Gastrocnemius medialis (tissue), 4 donors: ENCODE measurements around the gene IRF2. TPM values are rescaled to one million over a fixed set of nuclear protein-coding genes. Genes with fewer than 3 reads are reported as not detected.

Experiments
- ATAC-seq, 2 donors: fragments of 150-250 bp; one replicate each; pipeline ENCODE4 v1.9.1; 2016
- DNase-seq, 2 donors: peaks; one replicate each; pipeline ENCODE4 v3.0.0-alpha.2; 2019
- H3K27ac ChIP-seq, 4 donors: fragments of 200-600 bp; sonication (generic); 1 replicate in 1 of 4; 2 replicates in 3 of 4; pipeline ENCODE4 v1.5.1; 2016 to 2018; ENCODE audit warnings: mild to moderate bottlenecking in 2 of 4, moderate library complexity in 1 of 4
- H3K27me3 ChIP-seq, 3 donors: fragments of 200-600 bp; sonication (generic) in 2 of 3; 1 replicate in 1 of 3; 2 replicates in 2 of 3; pipeline versions ENCODE4 v1.5.1 to v1.6.0; 2016 to 2019; ENCODE audit warnings: mild to moderate bottlenecking in 1 of 3, moderate library complexity in 1 of 3
- H3K36me3 ChIP-seq, 2 donors: fragments of 200-600 bp; sonication (generic) in 1 of 2; one replicate each; pipeline ENCODE4 v1.5.1; 2017 to 2018
- H3K4me1 ChIP-seq, 2 donors: fragments of 200-600 bp; sonication (generic) in 1 of 2; one replicate each; pipeline ENCODE4 v1.5.1; 2016 to 2017; ENCODE audit warnings: mild to moderate bottlenecking in 2 of 2
- H3K4me3 ChIP-seq, 4 donors: fragments of 200-600 bp; sonication (generic) in 3 of 4; 1 replicate in 1 of 4; 2 replicates in 3 of 4; pipeline ENCODE4 v1.5.1; 2016 to 2019; ENCODE audit warnings: mild to moderate bottlenecking in 2 of 4
- H3K9me3 ChIP-seq, 3 donors: fragments of 200-600 bp; sonication (generic) in 2 of 3; 1 replicate in 1 of 3; 2 replicates in 2 of 3; pipeline ENCODE4 v1.5.1; 2016 to 2019
- CTCF ChIP-seq, 5 experiments: fragments of 450-650 bp in 3 of 5; fragments of 200-600 bp in 2 of 5; sonication (generic) in 2 of 5; IDR thresholded peaks in 4 of 5; conservative IDR thresholded peaks in 1 of 5; 1 replicate in 4 of 5; 2 replicates in 1 of 5; pipeline ENCODE4 v1.5.1; 2016 to 2019; ENCODE audit warnings: antibody characterized with exemption in 5 of 5, mild to moderate bottlenecking in 3 of 5, moderate library complexity in 3 of 5
- POLR2A ChIP-seq, 2 donors: fragments of 450-650 bp; IDR thresholded peaks; one replicate each; pipeline ENCODE4 v1.6.1; 2017; ENCODE audit warnings: antibody characterized with exemption in 2 of 2, mild to moderate bottlenecking in 2 of 2, moderate library complexity in 2 of 2
- in situ Hi-C, 4 donors: fragments of 200-750 bp; cut with MboI; loops; one replicate each; pipeline versions ENCODE4 v1.15.0 to v1.8.0; 2017; ENCODE audit warnings: low sequenced_read_pairs in 4 of 4
- intact Hi-C: fragments of 100-400 bp; cut with DNase I; formaldehyde crosslinking; loops from one replicate; pipeline ENCODE4 v1.15.1; 2023; ENCODE audit warnings: low total_unique reads
- total RNA-seq, 4 donors: library from RNA; depleted of rRNA; stranded (reverse); fragments of >200 nt; gene quantifications; one replicate each; pipeline versions ENCODE4 v1.1.0 to v1.2.3, GENCODE V29; 2016

IRF2 gene
- total RNA-seq, 4 donors from 2014 or later: 20.9 to 37.1 (median 32.8) TPM

DNA sequence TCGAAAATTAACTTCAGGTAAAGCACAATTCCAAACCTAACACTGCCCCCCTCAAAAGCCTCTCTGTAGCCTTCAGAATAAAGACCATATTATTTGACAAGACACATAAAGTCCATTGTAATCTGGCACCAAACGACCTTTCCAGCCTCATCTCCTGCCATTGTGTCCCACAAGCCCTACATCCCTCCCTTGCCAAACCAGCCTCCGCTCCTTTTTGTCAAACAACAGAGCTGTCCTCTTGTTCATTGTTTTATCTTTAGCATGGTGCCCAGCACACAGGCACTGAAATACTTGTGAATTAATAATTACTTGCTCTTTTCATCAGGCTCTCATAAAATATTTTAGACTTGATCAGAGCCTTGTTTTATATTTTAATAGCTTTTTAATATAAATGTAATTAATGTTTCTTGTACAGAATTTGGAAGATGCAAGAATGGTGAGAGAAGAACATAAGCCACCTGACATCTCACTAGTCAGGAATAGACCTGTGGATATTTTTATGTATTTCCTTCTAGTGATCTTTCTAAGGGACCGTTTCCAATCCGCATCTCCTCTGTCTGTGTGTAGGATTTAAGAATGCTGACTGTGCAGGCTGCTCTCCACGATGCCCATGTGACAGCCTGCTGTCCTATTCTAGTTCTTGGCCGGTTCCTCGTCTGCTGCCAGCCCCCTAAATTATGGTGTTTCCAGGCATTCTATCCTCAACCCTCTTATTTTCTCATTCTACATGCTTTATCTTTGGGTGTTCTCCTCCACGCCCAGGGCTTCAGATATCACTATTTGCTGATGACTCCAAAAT, 3.0 kb upstream of the IRF2 start:
- DNase-seq (no peak), ATAC-seq (no peak)
- TF ChIP-seq POLR2A (IDR thresholded peaks at IDR 0.05) (no peak), CTCF (IDR thresholded peaks at IDR 0.05 in 4 of 5, conservative IDR thresholded peaks at IDR 0.05 in 1 of 5) (no peak)
- no peak overlapping the region for H3K4me3 ChIP-seq
- H3K27ac ChIP-seq: peak overlapping the region; percentile 46 to 100 (median 98)
- H3K27me3 ChIP-seq: no peaks in the 10 kb centered on the region
- H3K9me3 ChIP-seq: no peaks in the 10 kb centered on the region
- in situ Hi-C loops (loop anchor here in 1 of 4 donors (10.0 kb wide), 2 partner anchors 57 to 83 kb away; no protein-coding TSS in a partner anchor), intact Hi-C loops (loop anchor here (5.0 to 10.0 kb wide), 2 partner anchors 210 to 347 kb away; partner anchors contain the start of gene ACSL1)
- H3K4me1 ChIP-seq: peaks cover 25 to 27% of the 10 kb centered on the region in 2 donors
- H3K36me3 ChIP-seq: no peaks in the 10 kb centered on the region

DNA sequence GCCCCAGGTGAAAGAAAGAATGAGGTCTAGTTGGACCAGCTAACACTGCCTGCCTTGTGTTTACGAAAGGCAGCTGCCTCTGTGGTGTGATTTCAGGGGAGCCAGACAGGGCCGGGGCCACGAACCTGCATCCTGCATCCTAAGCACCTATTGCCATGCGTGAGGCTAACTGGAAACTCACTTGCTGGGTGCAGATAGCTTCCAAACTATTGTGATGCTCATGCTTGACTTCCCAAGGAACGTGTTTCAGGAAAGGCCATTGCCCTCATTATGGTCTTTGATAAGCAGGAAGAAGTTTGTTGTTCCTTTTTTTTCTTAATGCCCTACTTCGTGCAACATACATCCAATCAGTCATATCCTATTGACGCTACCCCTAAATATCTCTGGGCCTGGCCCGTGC, 2.3 kb upstream of the IRF2 start:
- H3K27me3 ChIP-seq: no peaks in the 10 kb centered on the region
- peak overlapping the region; percentile 96 to 100 (median 98) for H3K27ac ChIP-seq
- peaks cover 32 to 33% of the 10 kb centered on the region in 2 donors for H3K4me1 ChIP-seq
- intact Hi-C loops: loop anchor here (5.0 to 10.0 kb wide), 2 partner anchors 209 to 348 kb away; partner anchors contain the start of gene ACSL1
- H3K4me3 ChIP-seq: peak overlapping the region in 1 of 4 donors; percentile 14
- in situ Hi-C loops: loop anchor here in 1 of 4 donors (10.0 kb wide), 2 partner anchors 58 to 82 kb away; no protein-coding TSS in a partner anchor
- ATAC-seq (no peak), DNase-seq (no peak)
- no peak for TF ChIP-seq CTCF (IDR thresholded peaks at IDR 0.05 in 4 of 5, conservative IDR thresholded peaks at IDR 0.05 in 1 of 5)
- TF ChIP-seq POLR2A (IDR thresholded peaks at IDR 0.05): no peak
- no peaks in the 10 kb centered on the region for H3K9me3 ChIP-seq
- H3K36me3 ChIP-seq: no peaks in the 10 kb centered on the region

GRCh38 chr4:184475498-184475897, 1.1 kb upstream of the IRF2 start:
- Histone ChIP-seq H3K9me3 (no peaks in the 10 kb centered on the region), H3K27ac (peak overlapping the region; percentile 96 to 100 (median 98)), H3K4me3 (peak overlapping the region; percentile 83 to 98 (median 92)), H3K27me3 (no peaks in the 10 kb centered on the region), H3K4me1 (peaks cover 42 to 45% of the 10 kb centered on the region in 2 donors), H3K36me3 (no peaks in the 10 kb centered on the region)
- DNase-seq: no peak
- TF ChIP-seq POLR2A (IDR thresholded peaks at IDR 0.05) (no peak), CTCF (IDR thresholded peaks at IDR 0.05 in 4 of 5, conservative IDR thresholded peaks at IDR 0.05 in 1 of 5) (no peak)
- in situ Hi-C loops: loop anchor here in 1 of 4 donors (10.0 kb wide), 2 partner anchors 59 to 81 kb away; no protein-coding TSS in a partner anchor
- intact Hi-C loops: loop anchor here (1.0 to 10.0 kb wide), 6 partner anchors 62 to 349 kb away; partner anchors contain the start of genes ACSL1, CASP3 and PRIMPOL
- ATAC-seq: no peak

GRCh38 chr4:184475096-184475461, 729 bp upstream of the IRF2 start:
- Histone ChIP-seq H3K27ac (peak overlapping the region; percentile 96 to 100 (median 98)), H3K4me1 (peaks cover 45 to 49% of the 10 kb centered on the region in 2 donors), H3K9me3 (no peaks in the 10 kb centered on the region), H3K27me3 (no peaks in the 10 kb centered on the region), H3K36me3 (no peaks in the 10 kb centered on the region), H3K4me3 (peak overlapping the region; percentile 83 to 98 (median 92))
- intact Hi-C loops (loop anchor here (1.0 to 10.0 kb wide), 6 partner anchors 62 to 350 kb away; partner anchors contain the start of genes ACSL1, CASP3 and PRIMPOL), in situ Hi-C loops (loop anchor here in 1 of 4 donors (10.0 kb wide), 2 partner anchors 60 to 80 kb away; no protein-coding TSS in a partner anchor)
- ATAC-seq (peak; percentile 32 to 47), DNase-seq (peak; percentile 52 to 86)
- TF ChIP-seq POLR2A (IDR thresholded peaks at IDR 0.05) (no peak), CTCF (IDR thresholded peaks at IDR 0.05 in 4 of 5, conservative IDR thresholded peaks at IDR 0.05 in 1 of 5) (peak in 1 of 5 experiments; percentile 7)
